CD8-positive, alpha-beta memory T cell (primary cell): Measurements from ENCODE around the gene ACTMAP. TPM values are rescaled to one million over a fixed set of nuclear protein-coding genes. Genes with fewer than 3 reads are reported as not detected.

Experiments used
- CTCF ChIA-PET: fragments of 350-600 bp; sonication (Branson Sonifier 250); formaldehyde crosslinking; loops from one replicate; lab custom pipeline; 2021; ENCODE audit warnings: antibody characterized with exemption; lab: Charles Lee
- POLR2A ChIA-PET: fragments of 350-600 bp; sonication (Branson Sonifier 250); formaldehyde crosslinking; loops from one replicate; lab custom pipeline; 2021; ENCODE audit warnings: antibody characterized with exemption; lab: Charles Lee
- DNase-seq, 5 donors: peaks; one replicate each; pipeline versions ENCODE4 v3.0.0 to v3.0.0-alpha.2; 2020 to 2022; ENCODE audit warnings: mixed read lengths in 1 of 5
- H3K27ac ChIP-seq: one replicate; pipeline ENCODE4 v1.7.0; 2013; ENCODE audit warnings: low read depth, mild to moderate bottlenecking, low read length, moderate library complexity
- H3K27me3 ChIP-seq: 2 replicates; pipeline ENCODE4 v1.7.0; 2013; ENCODE audit warnings: low read length, mild to moderate bottlenecking; ENCODE audit not compliant: insufficient read depth, poor library complexity, severe bottlenecking
- H3K36me3 ChIP-seq: 2 replicates; pipeline ENCODE4 v1.7.0; 2013; ENCODE audit warnings: mild to moderate bottlenecking, low read length, moderate library complexity; ENCODE audit not compliant: insufficient read depth
- H3K4me1 ChIP-seq: 2 replicates; pipeline ENCODE4 v1.7.0; 2013; ENCODE audit warnings: mild to moderate bottlenecking, low read length, moderate library complexity; ENCODE audit not compliant: insufficient read depth
- H3K4me3 ChIP-seq: 2 replicates; pipeline ENCODE4 v1.7.0; 2013; ENCODE audit warnings: mild to moderate bottlenecking, low read length
- H3K9me3 ChIP-seq: 2 replicates; pipeline ENCODE4 v1.7.0; 2013; ENCODE audit warnings: mild to moderate bottlenecking, low read length
- H3K27ac Mint-ChIP-seq, 8 donors: one replicate each; pipeline ENCODE4 v1.8.0; 2020 to 2021; ENCODE audit warnings: mixed read lengths in 8 of 8, mild to moderate bottlenecking in 6 of 8, inconsistent platforms in 3 of 8, moderate library complexity in 3 of 8
- H3K27me3 Mint-ChIP-seq, 2 donors: one replicate each; pipeline ENCODE4 v1.8.0; 2020 to 2021; ENCODE audit warnings: mixed read lengths in 2 of 2, mild to moderate bottlenecking in 1 of 2, moderate library complexity in 1 of 2
- H3K36me3 Mint-ChIP-seq, 3 donors: one replicate each; pipeline ENCODE4 v1.8.0; 2020 to 2021; ENCODE audit warnings: mixed read lengths in 3 of 3, inconsistent platforms in 1 of 3, mild to moderate bottlenecking in 1 of 3
- H3K4me1 Mint-ChIP-seq, 3 donors: one replicate each; pipeline ENCODE4 v1.8.0; 2020 to 2021; ENCODE audit warnings: mixed read lengths in 3 of 3, inconsistent platforms in 1 of 3, mild to moderate bottlenecking in 1 of 3
- H3K4me3 Mint-ChIP-seq, 7 donors: one replicate each; pipeline ENCODE4 v1.8.0; 2020 to 2021; ENCODE audit warnings: mixed read lengths in 7 of 7, mild to moderate bottlenecking in 6 of 7, moderate library complexity in 4 of 7, inconsistent platforms in 2 of 7
- H3K9me3 Mint-ChIP-seq, 5 donors: one replicate each; pipeline ENCODE4 v1.8.0; 2020 to 2022; ENCODE audit warnings: mixed read lengths in 5 of 5, mild to moderate bottlenecking in 3 of 5, moderate library complexity in 2 of 5, inconsistent platforms in 1 of 5
- polyA plus RNA-seq: library from polyadenylated mRNA; unstranded; fragments of 300-500 nt; fragmentation: Illumina TruSeq; gene quantifications from one replicate; pipeline ENCODE4 v1.2.3, GENCODE V29; 2021
- total RNA-seq, 2 experiments: library from RNA; stranded (reverse); gene quantifications; one replicate each; pipeline ENCODE4 v1.2.3, GENCODE V29; 2021

The ACTMAP gene
- total and polyA plus RNA-seq, 3 experiments from 2014 or later, result 2.9 to 10.6 (median 10.3) TPM

GRCh38 chr19:40752257-40752781 lies 2.0 kb upstream of the ACTMAP start:
- Mint-ChIP-seq H3K4me3 (peak overlapping the region; percentile 94 to 99 (median 98)), H3K9me3 (no peaks in the 10 kb centered on the region), H3K36me3 (peaks cover 0 to 49% (median 10%) of the 10 kb centered on the region in 3 donors), H3K4me1 (peaks cover 52 to 63% (median 61%) of the 10 kb centered on the region in 3 donors), H3K27me3 (peaks cover 0 to 3% of the 10 kb centered on the region in 2 donors), H3K27ac (peak overlapping the region; percentile 95 to 100 (median 98))
- peaks cover 9% of the 10 kb centered on the region for H3K36me3 ChIP-seq
- H3K27me3 ChIP-seq, result no peaks in the 10 kb centered on the region
- H3K4me1 ChIP-seq, result peaks cover 50% of the 10 kb centered on the region
- no peak for DNase-seq
- ChIA-PET POLR2A (interaction anchor here (0.6 to 10.5 kb wide), 9 partner anchors 15 to 733 kb away, joined by 3 to 110 read pairs (median 6); partner anchors contain the start of genes EGLN2 and RAB4B), CTCF (interaction anchor here (0.6 to 6.3 kb wide), 9 partner anchors 18 to 452 kb away, joined by 3 to 23 read pairs (median 4); partner anchors contain the start of genes COQ8B, EGLN2, ITPKC and RAB4B)
- no peaks in the 10 kb centered on the region for H3K9me3 ChIP-seq
- H3K4me3 ChIP-seq, result peak overlapping the region; percentile 83
- peak overlapping the region; percentile 92 for H3K27ac ChIP-seq

GRCh38 chr19:40750874-40751537 lies 729 bp upstream of the ACTMAP start, which contains the start of gene SNRPA:
SNRPA (plus strand) TSS chr19:40751203; CDS start chr19:40751409, 206 bp downstream.
- Histone ChIP-seq H3K4me1 (peaks cover 37% of the 10 kb centered on the region), H3K27me3 (no peaks in the 10 kb centered on the region), H3K36me3 (peaks cover 7% of the 10 kb centered on the region), H3K27ac (peak within 1 kb of the TSS; percentile 92), H3K4me3 (peak within 1 kb of the TSS; percentile 83), H3K9me3 (no peaks in the 10 kb centered on the region)
- ChIA-PET POLR2A (interaction anchor here (0.5 to 10.5 kb wide), 13 partner anchors 17 to 613 kb away, joined by 3 to 110 read pairs (median 6); partner anchors contain the start of genes B9D2, COQ8B, EGLN2 and NUMBL), CTCF (interaction anchor here (1.0 to 2.5 kb wide), 6 partner anchors 27 to 88 kb away, joined by 3 to 13 read pairs (median 8); partner anchors contain the start of genes EGLN2 and RAB4B)
- DNase-seq, result peak; percentile 93 to 99 (median 98)
- H3K4me1 Mint-ChIP-seq, result peaks cover 41 to 50% (median 47%) of the 10 kb centered on the region in 3 donors
- no peaks in the 10 kb centered on the region for H3K9me3 Mint-ChIP-seq
- H3K27me3 Mint-ChIP-seq, result peaks cover 0 to 3% of the 10 kb centered on the region in 2 donors
- peak within 1 kb of the TSS; percentile 95 to 100 (median 98) for H3K27ac Mint-ChIP-seq
- peaks cover 0 to 36% (median 5%) of the 10 kb centered on the region in 3 donors for H3K36me3 Mint-ChIP-seq
- H3K4me3 Mint-ChIP-seq, result peak within 1 kb of the TSS; percentile 94 to 99 (median 98)

DNA sequence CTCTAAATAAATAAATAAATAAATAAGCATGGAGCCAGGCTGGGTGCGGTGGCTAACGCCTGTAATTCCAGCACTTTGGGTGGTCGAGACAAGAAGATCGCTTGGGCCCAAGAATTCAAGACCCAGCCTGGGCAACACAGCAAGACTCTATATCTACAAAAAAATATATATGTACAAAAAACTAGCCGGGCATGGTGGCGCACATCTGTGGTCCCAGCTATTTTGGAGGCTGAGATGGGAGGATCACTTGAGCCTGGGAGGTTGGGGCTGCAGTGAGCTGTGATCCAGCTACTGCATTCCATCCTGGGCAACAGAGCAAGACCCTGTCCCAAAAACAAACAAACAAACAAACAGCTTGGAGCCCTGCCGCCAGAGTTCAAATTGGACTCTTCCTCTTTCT lies 2.7 kb downstream of the ACTMAP start:
- POLR2A ChIA-PET, result interaction anchor here (1.5 kb wide), 1 partner anchor 51 kb away, joined by 4 read pairs; the partner anchor contains the start of gene EGLN2
- peaks cover 21 to 27% (median 22%) of the 10 kb centered on the region in 3 donors for H3K4me1 Mint-ChIP-seq
- no peak overlapping the region for H3K4me3 ChIP-seq
- H3K27ac ChIP-seq, result no peak overlapping the region
- peaks cover 0 to 3% of the 10 kb centered on the region in 2 donors for H3K27me3 Mint-ChIP-seq
- peaks cover 0 to 16% (median 0%) of the 10 kb centered on the region in 3 donors for H3K36me3 Mint-ChIP-seq
- CTCF ChIA-PET, result no interaction called here
- H3K36me3 ChIP-seq, result no peaks in the 10 kb centered on the region
- DNase-seq, result no peak
- H3K4me3 Mint-ChIP-seq, result peak overlapping the region in 1 of 7 donors; percentile 32
- no peaks in the 10 kb centered on the region for H3K9me3 ChIP-seq
- no peaks in the 10 kb centered on the region for H3K9me3 Mint-ChIP-seq
- H3K27me3 ChIP-seq, result no peaks in the 10 kb centered on the region
- peak overlapping the region in 1 of 8 donors; percentile 3 for H3K27ac Mint-ChIP-seq
- peaks cover 8% of the 10 kb centered on the region for H3K4me1 ChIP-seq

DNA sequence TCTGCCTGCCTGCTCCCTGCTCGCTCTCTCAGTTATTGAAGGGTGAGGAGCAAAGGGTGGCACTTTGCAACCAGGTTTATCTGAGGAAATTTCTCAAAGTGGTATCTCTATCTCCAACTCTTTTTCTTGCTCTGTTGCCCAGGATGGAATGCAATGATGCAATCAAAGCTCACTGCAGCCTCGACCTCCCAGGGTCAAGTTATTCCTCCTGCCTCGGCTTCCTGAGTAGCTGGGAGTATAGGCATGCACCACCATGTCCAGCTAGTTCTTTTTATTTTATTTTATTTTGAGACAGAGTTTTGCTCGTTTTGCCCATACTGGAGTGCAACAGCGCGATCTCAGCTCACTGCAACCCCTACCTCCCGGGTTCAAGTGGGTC lies 4.9 kb downstream of the ACTMAP start:
- POLR2A ChIA-PET, result interaction anchor here (1.2 kb wide), 1 partner anchor 32 kb away, joined by 5 read pairs; the partner anchor contains the start of gene RAB4B

GRCh38 chr19:40744554-40745401 lies 5.5 kb downstream of the ACTMAP start:
- Mint-ChIP-seq H3K4me1 (peaks cover 3 to 8% (median 5%) of the 10 kb centered on the region in 3 donors), H3K27ac (peak overlapping the region in 1 of 8 donors; percentile 73), H3K4me3 (no peak overlapping the region), H3K27me3 (no peaks in the 10 kb centered on the region), H3K9me3 (no peaks in the 10 kb centered on the region), H3K36me3 (peaks cover 0 to 5% (median 0%) of the 10 kb centered on the region in 3 donors)
- Histone ChIP-seq H3K9me3 (no peaks in the 10 kb centered on the region), H3K4me1 (peaks cover 4% of the 10 kb centered on the region), H3K36me3 (no peaks in the 10 kb centered on the region), H3K4me3 (no peak overlapping the region), H3K27me3 (no peaks in the 10 kb centered on the region), H3K27ac (no peak overlapping the region)
- peak in 2 of 5 donors; percentile 33 to 61 for DNase-seq
- ChIA-PET POLR2A (interaction anchor here (1.2 kb wide), 1 partner anchor 33 kb away, joined by 5 read pairs; the partner anchor contains the start of gene RAB4B), CTCF (interaction anchor here (0.7 to 1.9 kb wide), 4 partner anchors 9 to 460 kb away, joined by 3 to 6 read pairs (median 4); no protein-coding TSS in a partner anchor)

More for the DNA sequence above, 4.9 kb downstream of the ACTMAP start:
- DNase-seq, result no peak
- Mint-ChIP-seq H3K27ac (no peak overlapping the region), H3K9me3 (no peaks in the 10 kb centered on the region), H3K4me3 (no peak overlapping the region), H3K36me3 (peaks cover 0 to 8% (median 0%) of the 10 kb centered on the region in 3 donors), H3K4me1 (peaks cover 9 to 15% (median 11%) of the 10 kb centered on the region in 3 donors), H3K27me3 (peaks cover 0 to 2% of the 10 kb centered on the region in 2 donors)
- Histone ChIP-seq H3K4me1 (peaks cover 8% of the 10 kb centered on the region), H3K27ac (no peak overlapping the region), H3K4me3 (no peak overlapping the region), H3K36me3 (no peaks in the 10 kb centered on the region), H3K27me3 (no peaks in the 10 kb centered on the region), H3K9me3 (no peaks in the 10 kb centered on the region)
- CTCF ChIA-PET, result interaction anchor here (1.5 to 1.9 kb wide), 2 partner anchors 10 to 74 kb away, joined by 4 to 6 read pairs; no protein-coding TSS in a partner anchor

DNA sequence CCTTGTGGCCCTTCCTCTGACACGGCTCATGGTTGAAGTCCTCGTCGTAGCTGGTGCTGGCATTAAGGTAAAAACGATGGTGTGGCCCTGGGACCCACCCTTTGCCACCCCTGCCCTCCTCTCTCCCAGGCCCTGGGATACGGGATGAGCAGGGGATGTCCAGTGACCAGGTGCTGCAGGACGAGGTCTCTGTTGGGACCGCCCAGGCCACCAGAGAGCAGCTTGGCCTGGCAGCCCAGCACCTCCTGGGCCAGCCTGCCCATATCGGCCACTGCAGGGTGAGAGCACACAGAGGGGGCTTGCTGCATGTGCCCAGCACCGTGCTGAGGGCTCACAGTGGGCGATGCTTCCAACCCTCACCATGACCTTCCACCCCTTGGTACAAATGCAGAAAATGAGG lies 6.4 kb downstream of the ACTMAP start:
- Histone ChIP-seq H3K4me3 (no peak overlapping the region), H3K27ac (no peak overlapping the region), H3K27me3 (no peaks in the 10 kb centered on the region), H3K36me3 (peaks cover under 1% of the 10 kb centered on the region), H3K9me3 (no peaks in the 10 kb centered on the region), H3K4me1 (no peaks in the 10 kb centered on the region)
- Mint-ChIP-seq H3K36me3 (peaks cover 0 to 14% (median under 1%) of the 10 kb centered on the region in 3 donors), H3K4me1 (peaks cover 0 to 4% (median 0%) of the 10 kb centered on the region in 3 donors), H3K27ac (no peak overlapping the region), H3K27me3 (no peaks in the 10 kb centered on the region), H3K4me3 (no peak overlapping the region), H3K9me3 (no peaks in the 10 kb centered on the region)
- POLR2A ChIA-PET, result no interaction called here
- DNase-seq, result no peak
- CTCF ChIA-PET, result interaction anchor here (0.7 to 1.9 kb wide), 3 partner anchors 8 to 81 kb away, joined by 3 to 6 read pairs (median 4); no protein-coding TSS in a partner anchor

DNA sequence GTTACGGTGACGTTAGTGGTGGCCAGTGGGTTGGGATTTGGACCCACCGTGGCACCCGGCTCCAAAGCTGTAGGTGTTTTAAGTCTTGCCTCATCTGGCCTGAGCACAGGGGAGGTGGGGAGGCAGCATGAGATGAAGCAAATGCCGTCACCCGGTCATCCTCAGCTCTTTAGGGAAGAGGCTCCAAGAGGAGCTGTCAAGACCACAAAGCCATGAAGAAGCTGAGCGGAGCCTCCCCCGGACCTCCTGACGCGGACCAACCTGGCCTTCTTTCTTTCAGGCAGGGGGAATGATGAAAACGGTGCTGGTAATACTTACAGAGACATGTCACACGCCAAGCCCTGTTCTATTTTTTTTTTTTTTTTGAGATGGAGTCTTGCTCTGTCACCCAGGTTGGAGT lies 7.4 kb downstream of the ACTMAP start:
- H3K4me3 Mint-ChIP-seq, result no peak overlapping the region
- no peak overlapping the region for H3K27ac ChIP-seq
- no peaks in the 10 kb centered on the region for H3K27me3 ChIP-seq
- H3K4me3 ChIP-seq, result no peak overlapping the region
- peaks cover 0 to 2% (median 0%) of the 10 kb centered on the region in 5 donors for H3K9me3 Mint-ChIP-seq
- ChIA-PET CTCF (no interaction called here), POLR2A (interaction anchor here (0.6 kb wide), 1 partner anchor 106 kb away, joined by 11 read pairs; no protein-coding TSS in a partner anchor)
- no peak for DNase-seq
- H3K27me3 Mint-ChIP-seq, result no peaks in the 10 kb centered on the region
- H3K4me1 ChIP-seq, result no peaks in the 10 kb centered on the region
- H3K9me3 ChIP-seq, result no peaks in the 10 kb centered on the region
- no peak overlapping the region for H3K27ac Mint-ChIP-seq
- H3K4me1 Mint-ChIP-seq, result no peaks in the 10 kb centered on the region
- peaks cover 0 to 20% (median 3%) of the 10 kb centered on the region in 3 donors for H3K36me3 Mint-ChIP-seq
- peaks cover 5% of the 10 kb centered on the region for H3K36me3 ChIP-seq
